RWPE2 (cell line): ENCODE results near the gene CACTIN.
"Not testable (repeated sequence)": the region's sequence is repeated elsewhere in the genome, so short reads cannot be mapped to it uniquely, and the experiment has no call there.

Experiments
- ATAC-seq: fragments of 200-7000 bp; cut with Tn5 transposase; 3 replicates; pipeline ENCODE4 v1.9.1; 2021; ENCODE audit warnings: low read depth
- DNase-seq: peaks from one replicate; pipeline ENCODE4 v3.0.0-alpha.2; 2020; ENCODE audit warnings: low spot score
- H3K27ac ChIP-seq: fragments of 450-650 bp; 2 replicates; pipeline ENCODE4 v1.5.1; 2017; ENCODE audit warnings: mild to moderate bottlenecking; ENCODE audit not compliant: poor library complexity, severe bottlenecking
- H3K27me3 ChIP-seq: fragments of 250-450 bp; sonication (Bioruptor Pico); 2 replicates; pipeline ENCODE4 v1.5.1; 2021; ENCODE audit warnings: mild to moderate bottlenecking, moderate library complexity; ENCODE audit not compliant: insufficient read depth, poor library complexity, severe bottlenecking
- H3K36me3 ChIP-seq: fragments of 250-450 bp; sonication (Bioruptor Pico); 2 replicates; pipeline ENCODE4 v1.5.1; 2020; ENCODE audit warnings: low read depth, mild to moderate bottlenecking, moderate library complexity
- H3K4me1 ChIP-seq: fragments of 250-450 bp; sonication (Bioruptor Pico); 2 replicates; pipeline ENCODE4 v1.5.1; 2021; ENCODE audit warnings: mild to moderate bottlenecking, moderate library complexity; ENCODE audit not compliant: insufficient read depth, poor library complexity, severe bottlenecking
- H3K4me3 ChIP-seq: fragments of 250-450 bp; sonication (Bioruptor Pico); 2 replicates; pipeline ENCODE4 v1.5.1; 2021; ENCODE audit warnings: mild to moderate bottlenecking, moderate library complexity; ENCODE audit not compliant: severe bottlenecking
- H3K9me3 ChIP-seq: fragments of 250-450 bp; sonication (Bioruptor Pico); 2 replicates; pipeline ENCODE4 v1.5.1; 2021; ENCODE audit warnings: mild to moderate bottlenecking, moderate library complexity; ENCODE audit not compliant: severe bottlenecking
- TF ChIP-seq, protein P1 (sequence below): fragments of 450-650 bp; IDR thresholded peaks from one replicate; pipeline ENCODE4 v1.5.1; 2017; ENCODE audit warnings: mild to moderate bottlenecking, moderate library complexity; ENCODE audit not compliant: poor library complexity, severe bottlenecking

Gene CACTIN

GRCh38 chr19:3631053-3631861, 4.7 kb upstream of the CACTIN start:
- Histone ChIP-seq H3K4me3 (no peak overlapping the region), H3K4me1 (no peaks in the 10 kb centered on the region), H3K36me3 (no peaks in the 10 kb centered on the region), H3K27me3 (no peaks in the 10 kb centered on the region), H3K27ac (no peak overlapping the region), H3K9me3 (no peaks in the 10 kb centered on the region)
- ATAC-seq (no peak), DNase-seq (no peak)
- TF ChIP-seq, protein P1, sequence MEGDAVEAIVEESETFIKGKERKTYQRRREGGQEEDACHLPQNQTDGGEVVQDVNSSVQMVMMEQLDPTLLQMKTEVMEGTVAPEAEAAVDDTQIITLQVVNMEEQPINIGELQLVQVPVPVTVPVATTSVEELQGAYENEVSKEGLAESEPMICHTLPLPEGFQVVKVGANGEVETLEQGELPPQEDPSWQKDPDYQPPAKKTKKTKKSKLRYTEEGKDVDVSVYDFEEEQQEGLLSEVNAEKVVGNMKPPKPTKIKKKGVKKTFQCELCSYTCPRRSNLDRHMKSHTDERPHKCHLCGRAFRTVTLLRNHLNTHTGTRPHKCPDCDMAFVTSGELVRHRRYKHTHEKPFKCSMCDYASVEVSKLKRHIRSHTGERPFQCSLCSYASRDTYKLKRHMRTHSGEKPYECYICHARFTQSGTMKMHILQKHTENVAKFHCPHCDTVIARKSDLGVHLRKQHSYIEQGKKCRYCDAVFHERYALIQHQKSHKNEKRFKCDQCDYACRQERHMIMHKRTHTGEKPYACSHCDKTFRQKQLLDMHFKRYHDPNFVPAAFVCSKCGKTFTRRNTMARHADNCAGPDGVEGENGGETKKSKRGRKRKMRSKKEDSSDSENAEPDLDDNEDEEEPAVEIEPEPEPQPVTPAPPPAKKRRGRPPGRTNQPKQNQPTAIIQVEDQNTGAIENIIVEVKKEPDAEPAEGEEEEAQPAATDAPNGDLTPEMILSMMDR, result no peak

- not testable (repeated sequence) for DNase-seq, H3K27ac ChIP-seq, H3K27me3 ChIP-seq, H3K4me3 ChIP-seq, H3K9me3 ChIP-seq, H3K4me1 ChIP-seq, ATAC-seq, H3K36me3 ChIP-seq
Measured at GRCh38 chr19:3628766-3629165, 2.2 kb upstream of the CACTIN start.

- no peak for DNase-seq
- H3K4me3 ChIP-seq, result no peak overlapping the region
Measured at GRCh38 chr19:3627351-3627723, 747 bp upstream of the CACTIN start.

DNA sequence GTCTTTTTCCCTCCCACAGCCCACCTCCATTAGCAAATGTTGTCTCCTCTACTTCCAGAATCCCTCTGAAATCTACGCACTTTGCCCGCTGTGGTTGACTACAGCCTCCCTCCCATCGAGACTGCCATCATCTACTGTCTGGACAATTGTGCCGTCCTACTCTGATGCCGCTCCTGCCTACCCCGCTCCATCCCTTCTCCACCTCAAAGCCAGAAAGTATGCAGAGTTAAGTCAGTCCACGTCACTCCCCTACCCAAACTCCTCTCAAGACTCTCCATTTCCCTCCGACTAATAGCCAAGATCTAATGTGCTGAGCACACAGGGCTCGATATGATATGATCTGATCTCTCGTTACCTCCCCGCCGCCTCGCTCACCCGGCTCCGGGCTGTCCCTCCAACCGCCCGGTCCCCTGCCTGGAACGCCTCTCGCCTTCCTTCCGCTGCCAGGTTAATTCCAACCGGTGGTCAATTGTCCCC, 556 bp downstream of the CACTIN start:
- peaks cover 5% of the 10 kb centered on the region for H3K4me1 ChIP-seq
- no peak for DNase-seq

More at GRCh38 chr19:3627351-3627723, 747 bp upstream of the CACTIN start:
- peaks cover 5% of the 10 kb centered on the region for H3K4me1 ChIP-seq
- H3K36me3 ChIP-seq, result 0 out of 2 replicates have a peak, but pooled peaks cover 4% of the 10 kb centered on the region
- H3K27ac ChIP-seq, result peak overlapping the region; percentile 59
- TF ChIP-seq, protein P1, result no peak
- H3K9me3 ChIP-seq, result no peaks in the 10 kb centered on the region
- no peaks in the 10 kb centered on the region for H3K27me3 ChIP-seq
- ATAC-seq, result no peak

GRCh38 chr19:3623716-3624115, 2.9 kb downstream of the CACTIN start:
- no peak for ATAC-seq
- no peak overlapping the region for H3K27ac ChIP-seq
- no peaks in the 10 kb centered on the region for H3K9me3 ChIP-seq
- no peak for DNase-seq
- no peak overlapping the region for H3K4me3 ChIP-seq
- TF ChIP-seq, protein P1, result no peak
- peaks cover 5% of the 10 kb centered on the region for H3K4me1 ChIP-seq
- H3K36me3 ChIP-seq, result 0 out of 2 replicates have a peak, but pooled peaks cover 4% of the 10 kb centered on the region
- no peaks in the 10 kb centered on the region for H3K27me3 ChIP-seq

More for the DNA sequence above, 556 bp downstream of the CACTIN start:
- peak; percentile 9; the same call in 2 of the 3 replicates for ATAC-seq
- TF ChIP-seq, protein P1, result no peak
- Histone ChIP-seq H3K27me3 (no peaks in the 10 kb centered on the region), H3K9me3 (no peaks in the 10 kb centered on the region), H3K27ac (peak overlapping the region; percentile 59), H3K4me3 (peak overlapping the region; percentile 82), H3K36me3 (0 out of 2 replicates have a peak, but pooled peaks cover 4% of the 10 kb centered on the region)
